Activated B cell treated with CpG ODN at 0.5 μM for 24 hours (primary cell): ENCODE measurements around the gene ARL16. TPM values are rescaled to one million over a fixed set of nuclear protein-coding genes. Genes with fewer than 3 reads are reported as not detected.

Source experiments
- ATAC-seq: fragments of 200-7000 bp; cut with Tn5 transposase; one replicate; pipeline ENCODE4 v1.10.0; 2021; ENCODE audit warnings: low read depth, mild to moderate bottlenecking, moderate library complexity
- CTCF ChIA-PET: fragments of 350-600 bp; sonication (Branson Sonifier 250); formaldehyde crosslinking; loops from one replicate; lab custom pipeline; 2021; ENCODE audit warnings: antibody characterized with exemption; lab: Charles Lee
- POLR2A ChIA-PET: fragments of 350-600 bp; sonication (Branson Sonifier 250); formaldehyde crosslinking; loops from one replicate; lab custom pipeline; 2021; ENCODE audit warnings: antibody characterized with exemption; lab: Charles Lee
- DNase-seq: peaks from one replicate; pipeline ENCODE4 v3.0.0; 2022
- H3K27ac Mint-ChIP-seq: one replicate; pipeline ENCODE4 v1.8.0; 2020; ENCODE audit warnings: mixed read lengths
- H3K27me3 Mint-ChIP-seq: one replicate; pipeline ENCODE4 v1.8.0; 2021; ENCODE audit warnings: mixed read lengths
- H3K36me3 Mint-ChIP-seq: one replicate; pipeline ENCODE4 v1.8.0; 2021; ENCODE audit warnings: low read depth, mixed read lengths
- H3K4me1 Mint-ChIP-seq: one replicate; pipeline ENCODE4 v1.8.0; 2021; ENCODE audit warnings: mixed read lengths
- H3K4me3 Mint-ChIP-seq: one replicate; pipeline ENCODE4 v1.8.0; 2020; ENCODE audit warnings: mild to moderate bottlenecking, mixed read lengths
- H3K9me3 Mint-ChIP-seq: one replicate; pipeline ENCODE4 v1.8.0; 2020; ENCODE audit warnings: mixed read lengths
- intact Hi-C: fragments of 100-400 bp; cut with micrococcal nuclease; formaldehyde crosslinking; loops from one replicate; pipeline ENCODE4 v1.15.1; 2024
- total RNA-seq: library from RNA; stranded (reverse); gene quantifications from 2 replicates; pipeline ENCODE4 v1.2.3, GENCODE V29; 2022
- TF ChIP-seq, protein P1 (sequence below): fragments of 200-600 bp; IDR thresholded peaks from one replicate; pipeline ENCODE4 v1.8.0; 2022; ENCODE audit warnings: antibody characterized with exemption, mild to moderate bottlenecking

The ARL16 gene
- total RNA-seq, 1 donor from 2014 or later, result 33.3 TPM

DNA sequence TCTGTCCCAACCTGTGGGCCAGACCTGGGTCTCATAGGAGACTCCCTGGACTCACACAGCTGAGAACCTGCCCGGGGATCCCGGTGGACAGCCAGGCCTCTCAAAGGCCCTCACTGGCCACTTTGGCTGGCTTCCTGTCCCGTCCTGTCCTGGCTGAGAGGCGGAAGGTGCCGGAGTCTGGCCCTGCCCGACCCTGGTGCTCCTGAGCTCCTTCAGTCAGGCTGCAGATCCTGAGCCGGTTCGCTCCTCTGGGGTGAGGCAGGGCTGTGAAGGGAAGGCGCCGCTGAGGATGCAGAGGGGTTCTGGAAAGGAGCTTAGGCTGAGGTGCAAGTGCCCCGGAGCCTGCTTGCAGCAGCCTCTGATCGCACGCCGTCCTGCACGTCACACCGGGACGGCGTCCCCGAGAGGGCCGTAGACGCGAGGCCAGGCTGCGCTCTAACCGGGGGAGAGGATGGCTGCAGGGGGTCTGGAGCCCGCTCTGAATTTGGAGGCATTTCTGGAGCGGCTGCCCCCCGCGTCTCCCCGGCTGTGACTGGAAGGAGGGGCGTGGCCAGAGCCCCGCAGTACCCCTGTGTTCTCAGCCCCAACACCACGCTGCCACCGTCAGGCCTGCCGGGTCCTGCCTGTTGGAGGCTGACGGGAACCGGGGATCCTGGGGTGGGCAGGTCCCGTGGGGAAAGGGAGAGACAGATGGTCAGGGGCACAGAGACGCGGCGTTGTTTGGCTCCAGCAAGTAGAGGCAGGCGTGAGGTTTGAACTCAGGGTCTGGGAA is 4.4 kb upstream of the ARL16 start:
- no peak for ATAC-seq
- no peak overlapping the region for H3K4me3 Mint-ChIP-seq
- ChIA-PET POLR2A (no interaction called here), CTCF (no interaction called here)
- peaks cover 68% of the 10 kb centered on the region for H3K36me3 Mint-ChIP-seq
- H3K27ac Mint-ChIP-seq, result no peak overlapping the region
- TF ChIP-seq, protein P1, sequence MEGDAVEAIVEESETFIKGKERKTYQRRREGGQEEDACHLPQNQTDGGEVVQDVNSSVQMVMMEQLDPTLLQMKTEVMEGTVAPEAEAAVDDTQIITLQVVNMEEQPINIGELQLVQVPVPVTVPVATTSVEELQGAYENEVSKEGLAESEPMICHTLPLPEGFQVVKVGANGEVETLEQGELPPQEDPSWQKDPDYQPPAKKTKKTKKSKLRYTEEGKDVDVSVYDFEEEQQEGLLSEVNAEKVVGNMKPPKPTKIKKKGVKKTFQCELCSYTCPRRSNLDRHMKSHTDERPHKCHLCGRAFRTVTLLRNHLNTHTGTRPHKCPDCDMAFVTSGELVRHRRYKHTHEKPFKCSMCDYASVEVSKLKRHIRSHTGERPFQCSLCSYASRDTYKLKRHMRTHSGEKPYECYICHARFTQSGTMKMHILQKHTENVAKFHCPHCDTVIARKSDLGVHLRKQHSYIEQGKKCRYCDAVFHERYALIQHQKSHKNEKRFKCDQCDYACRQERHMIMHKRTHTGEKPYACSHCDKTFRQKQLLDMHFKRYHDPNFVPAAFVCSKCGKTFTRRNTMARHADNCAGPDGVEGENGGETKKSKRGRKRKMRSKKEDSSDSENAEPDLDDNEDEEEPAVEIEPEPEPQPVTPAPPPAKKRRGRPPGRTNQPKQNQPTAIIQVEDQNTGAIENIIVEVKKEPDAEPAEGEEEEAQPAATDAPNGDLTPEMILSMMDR, result no peak
- H3K4me1 Mint-ChIP-seq, result peaks cover 26% of the 10 kb centered on the region
- intact Hi-C loops, result no loop called here
- no peak for DNase-seq
- H3K27me3 Mint-ChIP-seq, result no peaks in the 10 kb centered on the region
- no peaks in the 10 kb centered on the region for H3K9me3 Mint-ChIP-seq

DNA sequence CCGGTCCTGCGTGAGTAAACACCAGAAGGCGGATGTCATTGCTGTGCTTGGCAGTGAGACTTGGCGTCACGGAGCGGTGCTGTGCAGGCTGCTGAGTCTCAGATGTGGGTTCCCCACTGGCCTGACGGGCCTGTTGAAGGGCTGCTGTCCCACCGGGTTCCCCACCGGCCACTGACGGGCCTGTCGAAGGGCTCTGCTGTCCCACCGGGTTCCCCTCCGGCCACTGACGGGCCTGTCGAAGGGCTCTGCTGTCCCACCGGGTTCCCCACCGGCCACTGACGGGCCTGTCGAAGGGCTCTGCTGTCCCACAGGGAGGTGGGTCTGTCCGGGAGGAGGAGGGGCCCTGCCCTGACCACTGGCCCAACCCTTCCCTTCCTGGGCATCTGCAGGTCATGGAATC is 3.0 kb upstream of the ARL16 start:
- intact Hi-C loops, result no loop called here
- DNase-seq, result no peak
- H3K9me3 Mint-ChIP-seq, result no peaks in the 10 kb centered on the region
- ChIA-PET POLR2A (no interaction called here), CTCF (no interaction called here)
- H3K4me3 Mint-ChIP-seq, result no peak overlapping the region
- H3K27ac Mint-ChIP-seq, result no peak overlapping the region
- peaks cover 59% of the 10 kb centered on the region for H3K36me3 Mint-ChIP-seq
- no peak for ATAC-seq
- H3K27me3 Mint-ChIP-seq, result no peaks in the 10 kb centered on the region
- TF ChIP-seq, protein P1, result no peak
- H3K4me1 Mint-ChIP-seq, result peaks cover 32% of the 10 kb centered on the region

DNA sequence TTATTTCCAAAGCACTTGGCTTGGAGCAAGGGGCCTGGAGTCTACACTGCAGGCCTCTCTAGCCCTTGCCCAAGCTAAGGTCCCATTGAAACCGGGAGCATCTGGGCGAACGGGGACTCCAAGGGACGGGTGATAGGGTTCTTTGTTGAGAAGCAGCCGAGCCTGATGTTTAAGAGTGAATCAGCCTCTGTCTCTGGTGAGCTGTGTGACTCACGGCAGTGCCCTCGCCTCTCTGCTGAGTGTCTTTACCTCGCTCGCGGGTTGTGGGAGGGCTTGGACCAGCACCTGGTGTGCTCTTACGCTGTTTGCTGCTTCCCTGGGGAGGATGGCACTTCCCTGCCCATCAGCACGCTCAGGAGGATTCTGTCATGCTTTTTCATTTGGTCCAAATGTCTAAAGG is 1.5 kb upstream of the ARL16 start:
- H3K27ac Mint-ChIP-seq, result no peak overlapping the region
- TF ChIP-seq, protein P1, result no peak
- DNase-seq, result no peak
- ChIA-PET CTCF (no interaction called here), POLR2A (interaction anchor here (1.3 to 3.0 kb wide), 2 partner anchors 18 to 21 kb away, joined by 3 to 39 read pairs; partner anchors contain the start of gene MRPL12)
- intact Hi-C loops, result no loop called here
- no peak for ATAC-seq
- no peaks in the 10 kb centered on the region for H3K27me3 Mint-ChIP-seq
- H3K9me3 Mint-ChIP-seq, result no peaks in the 10 kb centered on the region
- peaks cover 32% of the 10 kb centered on the region for H3K4me1 Mint-ChIP-seq
- H3K36me3 Mint-ChIP-seq, result peaks cover 54% of the 10 kb centered on the region
- peak overlapping the region; percentile 85 for H3K4me3 Mint-ChIP-seq

DNA sequence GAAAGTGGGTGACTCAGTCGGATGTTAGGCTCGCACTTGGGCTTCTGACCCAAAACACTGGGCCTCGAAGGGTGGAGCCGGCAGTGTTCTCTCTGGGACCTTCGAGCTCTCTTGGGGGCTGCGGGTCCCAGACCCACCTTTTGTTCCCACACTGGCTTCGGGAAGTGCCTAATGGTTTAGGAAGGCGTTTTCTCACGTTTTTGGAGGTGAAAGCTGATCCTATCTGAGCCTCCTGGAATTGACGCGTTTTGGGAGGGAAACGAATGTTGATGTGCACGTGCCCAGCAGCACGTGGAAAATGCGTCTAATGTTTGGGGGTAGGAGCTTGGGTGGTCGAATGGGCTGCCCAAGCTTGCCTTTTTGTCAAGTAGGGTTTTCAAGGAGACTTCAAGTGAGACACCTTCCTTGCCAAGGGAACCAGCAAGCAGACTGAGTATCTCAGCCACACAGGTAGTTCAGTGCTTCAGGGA is 880 bp upstream of the ARL16 start:
- intact Hi-C loops, result loop anchor here (5.0 kb wide), 1 partner anchor 773 kb away; the partner anchor contains the start of gene NARF
- H3K4me1 Mint-ChIP-seq, result peaks cover 32% of the 10 kb centered on the region
- TF ChIP-seq, protein P1, result no peak
- no peaks in the 10 kb centered on the region for H3K27me3 Mint-ChIP-seq
- ATAC-seq, result no peak
- no peaks in the 10 kb centered on the region for H3K9me3 Mint-ChIP-seq
- CTCF ChIA-PET, result interaction anchor here (1.8 kb wide), 1 partner anchor 19 kb away, joined by 5 read pairs; the partner anchor contains the start of gene MRPL12
- peak overlapping the region; percentile 85 for H3K4me3 Mint-ChIP-seq
- H3K36me3 Mint-ChIP-seq, result peaks cover 51% of the 10 kb centered on the region
- DNase-seq, result no peak
- peak overlapping the region; percentile 56 for H3K27ac Mint-ChIP-seq
- POLR2A ChIA-PET, result interaction anchor here (1.1 to 3.1 kb wide), 10 partner anchors 9 to 446 kb away, joined by 3 to 39 read pairs (median 6); partner anchors contain the start of genes ARHGDIA, CCDC137, MRPL12 and NDUFAF8

DNA sequence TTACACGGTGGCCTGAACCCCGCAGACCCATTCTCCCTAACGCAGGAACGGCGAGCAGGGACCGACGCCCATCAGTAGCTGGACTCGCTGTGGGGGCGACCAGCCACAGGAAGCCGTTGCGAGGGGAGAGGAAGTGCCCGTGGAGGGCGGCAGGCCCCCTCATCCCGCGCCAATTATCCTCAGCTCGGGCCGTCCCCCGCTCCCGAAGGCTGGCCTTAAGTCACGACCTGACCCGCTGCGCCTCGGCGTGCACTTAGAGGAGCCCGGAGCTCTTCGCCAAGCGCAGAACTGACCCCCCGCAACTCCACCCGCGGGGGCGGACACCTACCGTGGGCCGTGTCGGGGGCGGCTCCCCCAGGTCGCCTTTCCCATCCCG is 401 bp downstream of the ARL16 start:
- H3K27me3 Mint-ChIP-seq, result no peaks in the 10 kb centered on the region
- ChIA-PET POLR2A (interaction anchor here (0.6 to 3.1 kb wide), 19 partner anchors 8 to 1228 kb away, joined by 3 to 39 read pairs (median 4); partner anchors contain the start of genes ARHGDIA, CCDC137, CEP131 and DUS1L), CTCF (interaction anchor here (0.9 to 1.8 kb wide), 3 partner anchors 11 to 20 kb away, joined by 3 to 5 read pairs (median 3); partner anchors contain the start of gene MRPL12)
- intact Hi-C loops, result loop anchor here (1.0 to 5.0 kb wide), 5 partner anchors 17 to 774 kb away; partner anchors contain the start of genes CCDC137, MRPL12, NARF and NPLOC4
- H3K4me1 Mint-ChIP-seq, result peaks cover 34% of the 10 kb centered on the region
- H3K36me3 Mint-ChIP-seq, result peaks cover 40% of the 10 kb centered on the region
- H3K4me3 Mint-ChIP-seq, result peak overlapping the region; percentile 95
- TF ChIP-seq, protein P1, result no peak
- peak overlapping the region; percentile 53 for H3K27ac Mint-ChIP-seq
- no peak for DNase-seq
- peak; percentile 13 for ATAC-seq
- no peaks in the 10 kb centered on the region for H3K9me3 Mint-ChIP-seq
